ENCODE results near the gene SLC27A5. TPM values are rescaled to one million over a fixed set of nuclear protein-coding genes. Genes with fewer than 3 reads are reported as not detected.

Gene SLC27A5
- total and polyA plus RNA-seq, 2 of the 4 experiments (the other 2 are of a cell fraction) = 7.7 to 11.2 TPM

DNA sequence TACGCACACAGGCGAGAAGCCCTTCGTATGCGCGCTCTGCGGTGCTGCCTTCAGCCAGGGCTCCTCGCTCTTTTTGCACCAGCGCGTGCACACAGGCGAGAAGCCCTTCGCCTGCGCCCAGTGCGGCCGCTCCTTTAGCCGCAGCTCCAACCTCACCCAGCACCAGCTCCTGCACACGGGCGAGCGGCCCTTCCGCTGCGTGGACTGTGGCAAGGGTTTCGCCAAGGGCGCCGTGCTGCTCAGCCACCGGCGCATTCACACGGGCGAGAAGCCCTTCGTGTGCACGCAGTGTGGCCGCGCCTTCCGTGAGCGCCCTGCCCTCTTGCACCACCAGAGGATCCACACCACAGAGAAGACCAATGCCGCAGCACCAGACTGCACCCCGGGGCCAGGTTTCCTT is 55.7 kb downstream of the SLC27A5 start:
- BruUV-seq (replicated peaks) = no TSS peak
- Histone ChIP-seq H3K14ac (replicated peaks; ENCODE audit: low read depth, low read length) (no peak overlapping the region), H2BK5ac (ENCODE audit: low read depth, low read length, poor library complexity, severe bottlenecking) (no peak overlapping the region), H2AK5ac (ENCODE audit: low read depth, low read length) (no peak overlapping the region), H4K91ac (ENCODE audit: insufficient read depth, low read depth, low read length) (no peak overlapping the region), H4K5ac (ENCODE audit: low read depth, low read length) (no peak overlapping the region), H3K4me3 (ENCODE audit: insufficient read depth, low read depth, low read length) (no peak overlapping the region), H3K4me1 (ENCODE audit: control insufficient read depth, insufficient read depth, low read length) (no peaks in the 10 kb centered on the region), H2BK120ac (ENCODE audit: low read depth, low read length) (no peak overlapping the region), H4K8ac (ENCODE audit: low read depth in 2 of 2, low read length in 2 of 2) (no peak overlapping the region), H3K23ac (ENCODE audit: low read depth, low read length) (no peak overlapping the region), H2BK20ac (ENCODE audit: low read depth, low read length) (no peak overlapping the region), H3K27me3 (ENCODE audit: control insufficient read depth, insufficient read depth, low read length) (no peaks in the 10 kb centered on the region), H3K18ac (ENCODE audit: low read depth, low read length) (no peak overlapping the region), H3K4ac (ENCODE audit: low read depth, low read length) (no peak overlapping the region), H3K4me2 (ENCODE audit: low read depth, low read length) (no peak overlapping the region), H2AK9ac (replicated peaks; ENCODE audit: low read depth, low read length, poor library complexity) (no peak overlapping the region), H3K9me1 (ENCODE audit: insufficient read depth, low read length) (peaks cover 16% of the 10 kb centered on the region; the same call in 1 of the 2 replicates), H3K79me1 (ENCODE audit: low read depth in 1 of 2, low read length in 2 of 2) (peaks cover 8 to 13% of the 10 kb centered on the region in 2 experiments; a peak in 2 of 4 replicates), H3K36me3 (ENCODE audit: control insufficient read depth, insufficient read depth, low read length) (peaks cover 19% of the 10 kb centered on the region), H3K27ac (ENCODE audit: insufficient read depth, low read length) (no peak overlapping the region), H3K9me3 (ENCODE audit: control insufficient read depth, insufficient read depth, low read length) (no peaks in the 10 kb centered on the region), H2BK15ac (ENCODE audit: low read depth, low read length) (no peak overlapping the region), H3K56ac (ENCODE audit: extremely low read depth, insufficient read depth, low read length) (no peak overlapping the region), H4K20me1 (ENCODE audit: insufficient read depth, low read length) (no peaks in the 10 kb centered on the region), H2AFZ (replicated peaks; ENCODE audit: low read length, poor library complexity) (no peak overlapping the region), H3K9ac (ENCODE audit: low read depth, low read length) (no peak overlapping the region)
- TF ChIP-seq MAFK (IDR thresholded peaks at IDR 0.05; ENCODE audit: low read depth, low read length) = no peak
- no peak for TF ChIP-seq RFX5 (IDR thresholded peaks at IDR 0.05; ENCODE audit: low read depth, low read length)
- in situ Hi-C loops (cut with MboI; ENCODE audit: low sequenced_read_pairs) (no loop called here), dilution Hi-C loops (cut with HindIII; ENCODE audit: low sequenced_read_pairs, unreplicated experiment) (no loop called here), intact Hi-C loops (cut with micrococcal nuclease) (no loop called here)
- no peak for ATAC-seq (ENCODE audit: low read depth)
- CTCF ChIA-PET = no interaction called here
- POLR2A ChIA-PET (ENCODE audit: unreplicated experiment) = no interaction called here
- no peak for DNase-seq
- WGBS, 2 experiments (ENCODE audit: extremely low coverage in 2 of 2, insufficient read length in 1 of 2) = 99% methylated on average over 21 of the region's 35 CpGs; no CpG with 5 or more reads in 1 of the 2 experiments
